NOMO-1 treated with dmso at 0.1 percent for 144 hours (cell line): ENCODE measurements around the gene IMPDH1.

Experiments used
- DNase-seq: peaks from one replicate; lab custom pipeline; 2025; ENCODE audit not compliant: unreplicated experiment; lab: John Stamatoyannopoulos, UW

Gene IMPDH1

DNA sequence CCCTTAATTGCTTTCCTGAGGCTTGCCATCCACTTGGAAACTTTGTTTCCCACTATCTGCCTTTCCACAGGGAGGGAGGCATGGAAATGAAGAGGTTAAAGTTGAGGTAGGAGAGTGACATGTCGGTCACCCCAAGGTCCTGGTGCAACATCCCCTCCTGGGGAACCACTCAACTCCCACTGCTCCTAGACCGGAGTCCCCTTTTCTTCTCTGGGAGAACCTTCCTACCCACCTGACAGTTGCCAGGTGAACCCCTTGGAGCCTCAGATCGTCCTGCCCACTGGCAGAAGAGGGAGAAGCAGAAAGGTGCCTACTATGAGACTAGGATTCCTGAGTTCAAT is 21.7 kb downstream of the IMPDH1 start:
- no peak for DNase-seq

DNA sequence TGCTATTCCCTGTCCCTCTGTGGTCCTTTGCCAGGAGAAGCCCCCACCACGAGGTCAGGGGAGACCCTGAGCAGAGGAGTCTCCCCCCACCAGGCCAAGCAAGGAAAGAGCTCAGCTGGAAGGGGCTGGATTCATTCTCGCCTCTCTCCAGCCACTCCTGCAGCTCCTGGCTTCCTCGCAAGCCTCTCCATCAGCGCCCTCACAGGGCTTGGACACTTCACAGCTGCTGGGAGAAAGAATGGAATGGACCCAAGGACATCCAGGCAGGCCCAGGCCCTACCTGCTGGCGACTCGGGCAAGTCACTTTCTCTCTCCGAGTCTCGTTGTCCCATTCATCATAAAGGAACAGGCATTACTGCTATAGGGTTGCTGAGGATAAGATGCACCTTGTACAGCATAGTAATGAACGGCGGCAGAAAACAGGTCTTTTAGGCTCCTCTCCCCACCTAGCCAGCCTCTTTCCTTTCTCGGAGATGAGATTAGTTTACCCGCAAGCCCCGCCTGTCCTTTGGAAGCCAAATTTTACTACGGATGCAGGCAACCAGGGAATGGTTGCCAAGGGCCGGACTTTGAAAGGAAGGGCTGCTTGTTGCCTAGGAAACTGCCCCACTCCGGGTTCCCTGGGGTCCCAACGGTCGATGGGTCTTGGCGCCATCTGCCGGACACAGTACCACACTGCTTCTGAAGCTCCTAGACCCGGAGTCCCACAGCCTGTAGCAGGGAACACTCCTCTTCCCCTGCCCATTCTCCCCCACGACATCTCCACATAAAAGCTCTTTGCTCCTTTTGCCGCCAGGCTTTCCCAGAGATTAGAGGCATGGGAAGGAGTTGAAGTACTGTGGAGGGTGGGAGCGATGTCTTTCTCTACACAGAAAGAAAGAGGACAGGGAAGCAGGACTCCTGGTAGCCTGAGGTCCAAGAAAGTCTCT is 22.3 kb downstream of the IMPDH1 start:
- no peak for DNase-seq

DNA sequence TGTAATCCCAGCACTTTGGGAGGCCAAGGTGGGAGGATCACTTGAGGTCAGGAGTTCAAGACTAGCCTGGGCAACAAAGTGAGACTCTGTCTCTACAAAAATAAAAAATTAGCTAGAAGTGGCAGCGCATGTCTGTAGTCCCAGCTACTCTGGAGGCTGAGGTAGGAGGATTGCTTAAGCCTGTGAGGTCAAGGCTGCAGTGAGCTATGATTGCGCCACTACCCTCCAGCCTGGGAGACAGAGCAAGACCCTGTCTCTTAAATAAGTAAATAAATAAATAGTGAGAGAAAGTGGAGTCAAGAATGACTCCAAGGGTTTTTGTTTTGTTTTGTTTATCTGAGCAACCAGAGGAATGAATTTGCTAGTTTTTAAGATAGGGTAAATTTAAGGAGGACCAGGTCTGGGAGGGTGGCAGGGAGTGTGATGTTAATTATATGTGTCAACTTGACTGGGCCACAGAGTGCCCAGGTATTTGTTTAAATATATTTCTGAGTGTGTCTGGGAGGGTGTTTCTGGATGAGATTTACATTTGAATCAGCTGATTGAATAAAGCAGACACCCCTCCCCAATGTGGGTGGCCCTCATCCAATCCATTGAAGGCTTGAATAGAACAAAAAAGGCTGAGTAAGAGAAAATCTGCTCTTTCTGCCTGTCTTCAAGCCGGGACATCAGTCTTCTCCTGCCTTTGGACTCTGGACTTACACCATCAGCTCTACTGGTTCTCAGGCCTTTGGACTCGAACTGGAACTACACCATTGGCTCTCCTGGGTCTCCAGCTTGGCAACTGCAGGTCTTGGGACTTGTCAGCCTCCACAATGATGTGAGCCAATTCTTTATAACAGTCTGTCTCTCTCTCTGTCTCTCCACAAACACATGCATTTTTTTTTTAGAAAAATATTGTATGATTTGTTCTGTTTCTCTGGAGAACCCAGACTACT is 23.5 kb downstream of the IMPDH1 start:
- no peak for DNase-seq

DNA sequence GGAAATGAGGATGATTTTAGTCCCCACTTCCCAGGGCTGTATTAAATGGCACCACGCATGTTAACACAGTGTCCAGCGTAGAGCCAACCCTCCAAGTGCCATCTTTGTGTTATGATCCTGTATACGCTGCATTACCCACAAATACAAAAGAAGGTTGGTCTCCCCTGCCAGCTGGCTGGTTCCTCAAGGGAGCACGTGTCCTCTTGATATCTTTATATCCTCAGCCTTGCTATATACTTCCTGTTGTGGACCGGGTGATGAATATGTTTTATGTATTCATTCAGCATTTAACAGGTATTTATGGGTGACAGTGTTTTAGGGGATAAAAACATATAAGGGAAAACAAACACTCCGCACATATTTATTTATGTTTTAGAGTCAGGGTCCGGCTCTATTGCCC is 25.1 kb downstream of the IMPDH1 start:
- DNase-seq, result no peak

DNA sequence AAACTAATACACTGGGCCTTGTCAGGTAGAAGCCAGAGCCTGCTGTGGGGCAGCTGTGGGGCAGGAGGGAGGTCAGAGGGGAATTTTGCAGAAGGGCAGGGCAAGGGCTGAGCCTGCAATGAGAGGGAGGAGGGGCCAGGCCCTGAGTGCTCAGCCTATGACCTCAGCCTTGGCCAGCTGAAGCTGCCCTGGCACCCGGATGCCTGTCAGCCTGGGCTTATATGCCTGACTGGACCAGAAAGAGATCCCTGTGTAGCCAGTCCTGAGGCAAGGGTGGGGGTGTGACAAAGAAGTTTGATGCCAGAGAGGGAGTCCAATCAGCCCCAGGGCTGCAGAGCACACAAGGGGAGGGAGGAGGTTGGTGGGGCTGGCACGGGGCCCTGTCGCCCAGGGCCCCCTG is 26.0 kb downstream of the IMPDH1 start:
- DNase-seq, result no peak

DNA sequence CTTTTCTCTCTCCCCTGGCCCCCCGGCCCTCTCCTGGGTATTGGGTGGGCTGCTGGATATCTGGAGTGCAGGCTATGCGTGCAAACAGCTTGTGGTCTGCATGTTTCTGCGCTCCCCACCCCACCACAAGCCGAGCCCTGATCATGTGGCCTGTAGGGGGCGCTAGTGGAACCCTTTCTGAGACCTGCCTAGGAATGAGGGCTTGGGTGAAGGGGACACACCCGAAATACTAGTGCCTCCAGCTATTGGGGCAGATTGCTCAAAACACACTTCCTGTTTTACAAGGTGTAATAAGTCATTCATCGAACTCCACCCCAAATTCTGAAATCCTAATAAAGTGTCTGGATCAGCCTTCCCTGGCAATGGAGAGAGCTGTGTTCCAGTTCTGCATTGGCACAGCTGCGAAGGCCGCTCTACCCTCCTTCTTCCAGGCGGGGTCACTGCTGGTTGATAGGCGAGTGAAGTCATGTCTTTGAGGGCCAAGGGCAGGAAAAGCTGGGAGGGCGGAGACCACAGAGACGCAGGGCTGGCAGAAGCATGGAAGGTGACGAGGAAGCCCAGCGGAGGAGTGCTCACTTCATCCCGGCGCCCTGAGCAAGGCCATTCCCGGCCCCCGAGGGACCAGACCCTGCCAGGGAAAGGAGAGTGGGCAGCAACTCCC is 28.5 kb downstream of the IMPDH1 start:
- DNase-seq, result no peak

DNA sequence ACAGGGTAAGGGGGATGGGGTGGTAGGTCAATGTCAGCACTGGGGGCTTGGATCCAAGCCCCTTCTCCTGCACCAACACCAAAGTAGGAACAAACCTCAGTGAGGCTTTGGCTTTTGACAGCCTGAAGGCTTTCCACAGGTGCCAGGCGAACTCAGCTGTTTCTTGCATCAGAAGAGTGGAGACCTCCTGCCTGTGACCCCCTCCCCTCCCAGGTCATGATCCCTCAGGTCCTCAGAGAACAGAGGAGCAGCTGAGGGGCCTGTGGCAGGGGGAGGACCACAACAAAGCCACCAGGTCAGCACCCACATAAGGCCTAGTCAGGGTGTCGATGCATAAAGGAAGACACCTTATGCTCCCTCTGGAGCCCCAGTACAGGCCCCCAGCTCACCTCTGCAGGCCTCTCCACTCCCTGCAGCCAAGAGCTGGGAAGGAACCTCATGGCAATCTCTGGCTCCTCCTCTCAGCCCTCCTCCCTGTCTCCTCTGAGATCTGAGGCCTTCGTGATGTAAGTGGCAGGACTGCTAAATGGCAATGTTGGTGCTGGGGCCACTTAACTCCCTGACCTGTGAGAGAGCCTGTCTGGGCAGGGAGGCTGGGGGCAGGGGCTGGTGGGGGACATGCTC is 29.2 kb downstream of the IMPDH1 start:
- no peak for DNase-seq

DNA sequence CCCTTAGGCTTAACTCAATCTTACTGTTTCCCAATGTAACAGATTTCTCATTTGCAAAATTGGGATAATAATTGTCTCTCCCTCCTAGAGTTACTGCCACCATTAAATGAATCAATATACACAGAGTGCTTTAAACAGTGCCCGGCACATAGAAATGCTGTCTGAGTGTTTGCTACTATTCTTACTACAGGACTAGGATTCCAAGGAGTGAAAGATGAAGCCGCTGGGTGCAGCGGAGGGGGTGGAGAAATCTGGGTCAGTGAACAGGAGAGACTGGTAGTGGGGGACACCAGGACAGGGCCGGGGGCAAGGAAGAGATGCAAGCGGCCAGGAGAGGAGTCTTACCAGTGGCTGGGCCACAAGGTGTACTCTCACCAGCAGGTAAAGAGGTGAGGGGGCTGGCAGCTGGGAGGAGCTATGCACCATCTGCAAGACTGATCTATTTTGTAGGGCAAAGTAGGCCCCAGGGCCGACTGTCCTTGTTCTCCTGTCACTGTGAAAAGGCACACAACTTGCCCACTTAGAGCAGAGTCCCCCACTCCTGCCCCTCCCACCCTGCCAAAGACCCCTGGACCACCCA is 29.8 kb downstream of the IMPDH1 start:
- DNase-seq, result no peak

DNA sequence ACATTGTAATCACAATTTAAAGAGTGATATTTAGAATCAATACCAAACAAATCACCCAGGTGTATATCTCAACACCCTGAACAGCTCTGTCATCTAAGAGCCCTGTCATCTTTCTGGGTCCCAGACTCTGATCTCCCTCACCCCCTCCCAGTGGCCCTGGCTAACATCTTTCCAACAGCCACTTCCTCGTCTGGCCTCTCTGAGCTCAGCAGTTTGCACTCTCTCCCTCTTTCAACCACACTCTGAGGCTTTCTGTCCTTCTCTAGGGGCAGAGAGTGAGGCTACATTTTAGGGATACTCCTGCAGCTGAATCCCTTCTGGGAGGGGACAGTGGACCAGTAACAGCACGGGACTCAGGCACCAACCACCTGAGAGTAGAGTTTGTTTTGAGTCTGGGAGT is 31.1 kb downstream of the IMPDH1 start:
- no peak for DNase-seq

DNA sequence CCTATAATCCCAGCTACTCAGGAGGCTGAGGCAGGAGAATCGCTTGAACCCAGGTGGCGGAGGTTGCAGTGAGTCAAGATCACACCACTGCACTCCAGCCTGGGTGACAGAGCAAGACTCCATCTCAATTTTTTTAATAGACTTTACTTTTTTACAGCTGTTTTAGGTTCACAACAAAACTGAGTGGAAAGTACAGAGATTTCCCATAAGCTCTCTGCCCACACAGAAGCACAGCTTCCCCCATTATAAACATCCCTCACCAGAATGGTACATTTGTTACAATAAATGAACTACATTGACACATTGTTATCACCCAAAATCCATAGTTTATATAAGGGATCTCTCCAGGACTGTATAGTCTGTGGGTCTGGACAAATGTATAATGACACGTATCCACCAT is 33.7 kb downstream of the IMPDH1 start:
- DNase-seq, result no peak

DNA sequence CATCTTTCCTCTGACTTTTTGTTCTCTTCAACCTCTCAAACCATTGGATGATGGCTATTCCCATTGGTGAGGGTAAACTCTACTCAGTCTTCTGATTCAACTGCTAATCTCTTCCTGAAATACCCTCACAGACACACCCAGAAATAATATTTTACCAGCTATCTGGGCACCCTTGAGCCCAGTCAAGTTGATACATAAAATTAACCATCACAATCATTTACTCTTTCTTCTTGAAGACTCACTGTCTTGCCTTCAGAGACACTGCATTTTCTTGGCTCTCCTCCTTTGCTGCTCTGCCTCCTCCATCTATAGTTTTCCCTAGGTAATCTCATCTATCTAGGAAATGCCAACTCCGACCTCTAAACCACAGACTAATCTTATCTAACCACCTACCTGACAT is 35.7 kb downstream of the IMPDH1 start:
- no peak for DNase-seq

DNA sequence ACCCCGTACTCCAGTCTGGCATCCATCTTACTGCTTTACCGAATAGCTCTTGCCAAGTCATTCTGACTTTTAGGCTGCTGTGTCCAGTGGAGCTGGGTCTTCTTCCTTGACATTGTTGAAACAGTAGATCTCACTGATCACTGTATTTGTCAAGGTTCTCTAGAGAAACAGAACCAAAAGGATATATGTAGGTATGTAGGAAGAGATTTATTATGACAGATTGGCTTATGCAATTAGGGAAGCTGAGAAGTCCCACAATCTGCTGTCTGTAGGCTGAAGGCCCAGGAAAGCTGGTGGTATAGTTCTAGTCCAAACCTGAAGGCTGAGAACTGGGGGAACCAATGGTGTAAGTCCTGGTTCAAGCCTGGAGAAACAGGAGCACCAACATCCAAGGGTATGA is 36.2 kb downstream of the IMPDH1 start:
- no peak for DNase-seq

DNA sequence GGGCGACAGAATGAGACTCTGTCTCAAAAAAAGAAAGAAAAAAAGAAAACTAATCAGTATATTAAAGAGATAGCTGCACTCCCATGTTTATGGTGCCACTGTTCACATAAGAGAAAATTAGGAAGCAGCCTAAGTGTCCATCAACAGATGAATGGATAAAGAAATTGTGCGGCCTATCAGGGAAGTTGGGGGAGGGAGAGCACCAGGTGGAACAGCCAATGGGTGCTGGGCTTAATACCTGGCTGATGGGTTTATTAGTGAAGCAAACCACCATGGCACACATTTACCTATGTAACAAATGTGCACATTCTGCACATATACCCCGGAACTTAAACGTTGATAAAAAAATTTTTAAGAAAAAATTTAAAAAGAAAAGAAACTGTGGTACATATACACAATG is 39.3 kb downstream of the IMPDH1 start:
- no peak for DNase-seq

DNA sequence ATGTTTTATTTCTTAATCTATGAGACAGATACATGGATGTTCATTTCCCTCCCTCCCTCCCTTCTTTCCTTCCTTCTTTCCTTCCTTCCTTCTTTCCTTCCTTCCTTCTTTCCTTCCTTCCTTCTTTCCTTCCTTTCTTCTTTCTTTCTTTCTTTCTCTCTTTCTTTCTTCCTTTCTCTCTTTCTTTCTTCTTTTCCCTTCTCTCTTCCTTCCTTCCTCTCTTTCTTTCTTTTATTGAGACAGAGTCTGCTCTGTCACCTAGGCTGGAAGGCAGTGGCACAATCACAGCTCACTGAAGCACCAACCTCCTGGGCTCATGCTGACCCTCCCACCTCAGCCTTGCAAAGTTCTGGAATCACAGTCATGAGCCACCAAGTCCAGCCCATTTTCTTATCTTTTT is 42.8 kb downstream of the IMPDH1 start:
- DNase-seq, result no peak

DNA sequence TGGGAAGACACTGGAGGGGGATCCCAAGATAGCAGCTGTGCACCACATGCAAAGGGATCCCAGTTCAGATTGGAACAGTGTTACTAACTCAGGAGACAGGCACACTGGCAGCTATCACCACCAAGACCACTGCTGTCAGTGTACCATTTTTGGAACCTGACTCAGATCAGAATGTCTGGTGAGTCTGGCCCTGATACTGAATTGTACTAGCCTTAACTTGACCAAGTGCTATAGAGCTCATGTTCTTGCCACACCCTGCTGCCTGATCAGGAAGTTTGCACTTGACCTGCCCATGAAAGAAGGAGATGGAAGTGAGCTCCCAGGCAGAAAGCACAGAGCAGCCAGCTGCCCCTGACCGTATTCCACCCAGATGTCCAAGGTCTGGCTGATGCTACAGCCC is 43.5 kb downstream of the IMPDH1 start:
- no peak for DNase-seq

DNA sequence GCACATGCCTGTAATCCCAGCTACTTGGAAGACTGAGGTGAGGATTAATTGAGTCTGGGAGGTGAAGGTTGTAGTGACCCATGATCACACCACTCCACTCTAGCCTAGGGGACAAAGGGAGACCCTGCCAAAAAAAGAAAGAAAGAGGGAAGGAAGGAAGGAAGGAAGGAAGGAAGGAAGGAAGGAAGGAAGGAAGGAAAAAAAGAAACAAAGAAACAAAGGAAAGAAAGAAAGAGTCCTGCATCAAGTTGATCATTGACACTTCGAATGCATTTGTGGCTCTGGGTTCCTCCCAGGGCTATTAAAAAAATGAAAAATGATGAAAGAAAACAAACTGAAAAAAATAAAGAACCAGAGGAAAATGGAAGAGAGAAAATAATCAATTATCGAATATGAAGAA is 44.4 kb downstream of the IMPDH1 start:
- DNase-seq, result no peak

DNA sequence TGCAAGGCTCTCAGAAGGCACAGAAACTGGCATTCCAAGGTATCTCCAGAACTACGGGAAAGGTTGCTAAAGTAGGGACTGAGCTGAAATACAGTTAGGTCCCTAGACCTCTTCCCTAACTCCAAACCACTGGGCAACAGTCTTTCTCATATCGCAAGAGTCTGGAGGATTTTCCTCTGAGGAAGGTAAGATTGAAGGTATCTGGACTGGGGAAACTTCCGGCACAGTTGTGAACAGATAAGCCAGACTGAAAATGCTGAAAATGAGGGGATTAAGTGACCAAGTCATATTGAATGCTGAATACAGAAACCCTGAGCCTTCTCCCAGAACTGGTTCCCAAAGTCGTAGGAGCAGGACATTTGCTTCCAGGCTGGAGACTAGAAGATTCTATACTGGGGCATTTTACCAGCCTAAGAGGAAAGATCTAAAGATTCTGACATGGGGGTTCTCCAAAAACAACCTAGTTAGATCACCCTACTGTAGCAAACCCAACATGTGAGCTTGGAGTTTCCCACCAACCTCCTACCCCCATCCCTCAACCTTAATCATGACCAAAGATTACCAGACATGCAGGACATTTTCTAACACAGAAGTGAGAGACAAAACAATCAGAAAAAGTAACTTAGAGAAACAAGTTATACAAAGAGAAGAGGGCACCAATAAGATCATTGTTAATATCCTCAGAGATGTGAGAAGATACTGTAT is 45.5 kb downstream of the IMPDH1 start:
- no peak for DNase-seq

DNA sequence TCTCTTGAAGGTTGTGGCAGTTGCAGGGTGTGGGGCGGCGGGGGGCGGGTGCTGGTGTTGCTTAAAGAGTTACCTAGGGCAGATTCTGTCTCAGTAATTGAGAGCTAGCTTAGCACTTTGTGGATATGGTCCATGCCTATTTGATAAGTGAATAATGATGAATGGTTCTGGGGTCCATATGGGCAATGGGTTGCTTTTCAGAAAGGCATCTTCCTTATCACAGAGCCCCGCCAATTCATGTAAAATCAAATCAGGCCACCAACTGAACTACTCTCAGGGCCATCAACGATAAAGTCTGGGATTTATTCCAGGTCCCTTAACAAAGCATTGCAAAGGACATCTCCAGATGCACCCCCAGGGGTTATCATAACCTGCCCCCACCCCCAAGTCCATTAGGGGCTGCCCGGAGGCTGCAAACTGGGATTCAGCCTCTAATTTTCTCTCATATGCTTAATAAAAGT is 46.5 kb downstream of the IMPDH1 start:
- DNase-seq, result no peak

DNA sequence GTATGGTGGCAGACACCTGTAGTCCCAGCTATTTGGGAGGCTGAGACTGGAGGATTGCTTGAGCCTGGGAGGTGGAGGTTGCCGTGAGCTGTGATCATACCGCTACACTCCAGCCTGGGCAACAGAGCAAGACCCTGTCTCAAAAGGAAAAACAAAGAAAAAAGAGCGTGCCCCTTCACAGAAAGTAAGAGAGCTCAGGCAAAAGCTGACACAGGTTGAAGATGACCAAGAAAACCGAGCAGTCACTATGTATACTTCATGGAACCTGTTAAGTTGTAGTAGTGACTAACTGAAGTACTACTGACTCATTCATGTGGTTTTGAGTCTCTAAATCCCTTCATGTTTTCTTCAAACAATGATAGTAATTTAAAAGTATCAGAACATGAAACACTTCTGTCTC is 47.1 kb downstream of the IMPDH1 start:
- no peak for DNase-seq
